ENCODE measurements around the gene ADAMTSL2.
"Not testable (repeated sequence)": the region's sequence is repeated elsewhere in the genome, so short reads cannot be mapped to it uniquely, and the experiment has no call there.

The ADAMTSL2 gene

GRCh38 chr9:133545494-133546286 is 11.2 kb downstream of the ADAMTSL2 start:
- in situ Hi-C loops (cut with MboI; ENCODE audit: low pct_unique_long_range_greater_than_20kb, low sequenced_read_pairs), result loop anchor here (25.0 kb wide), 1 partner anchor 442 kb away; the partner anchor contains the start of gene VAV2
- no peak for DNase-seq

- DNase-seq, result no peak
- in situ Hi-C loops (cut with MboI; ENCODE audit: low pct_unique_long_range_greater_than_20kb, low sequenced_read_pairs), result loop anchor here (25.0 kb wide), 1 partner anchor 441 kb away; the partner anchor contains the start of gene VAV2
Observed at GRCh38 chr9:133546287-133546680, 11.8 kb downstream of the ADAMTSL2 start.

GRCh38 chr9:133547116-133547515 is 12.6 kb downstream of the ADAMTSL2 start:
- in situ Hi-C loops (cut with MboI; ENCODE audit: low pct_unique_long_range_greater_than_20kb, low sequenced_read_pairs), result loop anchor here (25.0 kb wide), 1 partner anchor 440 kb away; the partner anchor contains the start of gene VAV2
- no peak for DNase-seq

GRCh38 chr9:133551446-133551845 is 16.9 kb downstream of the ADAMTSL2 start:
- in situ Hi-C loops (cut with MboI; ENCODE audit: low pct_unique_long_range_greater_than_20kb, low sequenced_read_pairs), result no loop called here
- DNase-seq, result no peak

- DNase-seq, result no peak
Observed at GRCh38 chr9:133552236-133552635, 17.7 kb downstream of the ADAMTSL2 start.

GRCh38 chr9:133553123-133553522 is 18.6 kb downstream of the ADAMTSL2 start:
- in situ Hi-C loops (cut with MboI; ENCODE audit: low pct_unique_long_range_greater_than_20kb, low sequenced_read_pairs), result no loop called here
- no peak for DNase-seq

More at GRCh38 chr9:133552236-133552635, 17.7 kb downstream of the ADAMTSL2 start:
- in situ Hi-C loops (cut with MboI; ENCODE audit: low pct_unique_long_range_greater_than_20kb, low sequenced_read_pairs), result no loop called here

- DNase-seq, result no peak
- in situ Hi-C loops (cut with MboI; ENCODE audit: low pct_unique_long_range_greater_than_20kb, low sequenced_read_pairs), result no loop called here
Observed at GRCh38 chr9:133553973-133554713, 19.6 kb downstream of the ADAMTSL2 start.

GRCh38 chr9:133554729-133555128 is 20.2 kb downstream of the ADAMTSL2 start:
- DNase-seq, result no peak
- in situ Hi-C loops (cut with MboI; ENCODE audit: low pct_unique_long_range_greater_than_20kb, low sequenced_read_pairs), result no loop called here

GRCh38 chr9:133556354-133556753 is 21.9 kb downstream of the ADAMTSL2 start:
- no peak for DNase-seq
- in situ Hi-C loops (cut with MboI; ENCODE audit: low pct_unique_long_range_greater_than_20kb, low sequenced_read_pairs), result no loop called here

GRCh38 chr9:133557581-133557980 is 23.1 kb downstream of the ADAMTSL2 start:
- in situ Hi-C loops (cut with MboI; ENCODE audit: low pct_unique_long_range_greater_than_20kb, low sequenced_read_pairs), result no loop called here
- DNase-seq, result no peak

GRCh38 chr9:133558191-133559126 is 24.0 kb downstream of the ADAMTSL2 start:
- DNase-seq, result peak; percentile 57
- in situ Hi-C loops (cut with MboI; ENCODE audit: low pct_unique_long_range_greater_than_20kb, low sequenced_read_pairs), result no loop called here

- in situ Hi-C loops (cut with MboI; ENCODE audit: low pct_unique_long_range_greater_than_20kb, low sequenced_read_pairs), result no loop called here
- no peak for DNase-seq
Observed at GRCh38 chr9:133560311-133560710, 25.8 kb downstream of the ADAMTSL2 start.

- DNase-seq, result no peak
- in situ Hi-C loops (cut with MboI; ENCODE audit: low pct_unique_long_range_greater_than_20kb, low sequenced_read_pairs), result no loop called here
Observed at GRCh38 chr9:133560944-133561343, 26.4 kb downstream of the ADAMTSL2 start.

GRCh38 chr9:133561976-133562554 is 27.6 kb downstream of the ADAMTSL2 start:
- in situ Hi-C loops (cut with MboI; ENCODE audit: low pct_unique_long_range_greater_than_20kb, low sequenced_read_pairs), result no loop called here
- DNase-seq, result no peak

GRCh38 chr9:133562611-133563290 is 28.2 kb downstream of the ADAMTSL2 start:
- DNase-seq, result no peak
- in situ Hi-C loops (cut with MboI; ENCODE audit: low pct_unique_long_range_greater_than_20kb, low sequenced_read_pairs), result no loop called here

- DNase-seq, result no peak
Observed at GRCh38 chr9:133563291-133563796, 28.8 kb downstream of the ADAMTSL2 start.

GRCh38 chr9:133563814-133564213 is 29.3 kb downstream of the ADAMTSL2 start:
- DNase-seq; in situ Hi-C loops (cut with MboI; ENCODE audit: low pct_unique_long_range_greater_than_20kb, low sequenced_read_pairs): not testable (repeated sequence)

More at GRCh38 chr9:133563291-133563796, 28.8 kb downstream of the ADAMTSL2 start:
- in situ Hi-C loops (cut with MboI; ENCODE audit: low pct_unique_long_range_greater_than_20kb, low sequenced_read_pairs), result no loop called here

Measured in KBM-7 (cell line).